Fibroblast of the conjunctiva (primary cell): ENCODE results near the gene MDM1.

ENCODE experiments used
- DNase-seq: peaks from one replicate; pipeline ENCODE4 v3.0.0-alpha.2; 2010; ENCODE audit warnings: low read depth

MDM1 gene

GRCh38 chr12:68321140-68321539, 11.0 kb downstream of the MDM1 start:
- no peak for DNase-seq

DNA sequence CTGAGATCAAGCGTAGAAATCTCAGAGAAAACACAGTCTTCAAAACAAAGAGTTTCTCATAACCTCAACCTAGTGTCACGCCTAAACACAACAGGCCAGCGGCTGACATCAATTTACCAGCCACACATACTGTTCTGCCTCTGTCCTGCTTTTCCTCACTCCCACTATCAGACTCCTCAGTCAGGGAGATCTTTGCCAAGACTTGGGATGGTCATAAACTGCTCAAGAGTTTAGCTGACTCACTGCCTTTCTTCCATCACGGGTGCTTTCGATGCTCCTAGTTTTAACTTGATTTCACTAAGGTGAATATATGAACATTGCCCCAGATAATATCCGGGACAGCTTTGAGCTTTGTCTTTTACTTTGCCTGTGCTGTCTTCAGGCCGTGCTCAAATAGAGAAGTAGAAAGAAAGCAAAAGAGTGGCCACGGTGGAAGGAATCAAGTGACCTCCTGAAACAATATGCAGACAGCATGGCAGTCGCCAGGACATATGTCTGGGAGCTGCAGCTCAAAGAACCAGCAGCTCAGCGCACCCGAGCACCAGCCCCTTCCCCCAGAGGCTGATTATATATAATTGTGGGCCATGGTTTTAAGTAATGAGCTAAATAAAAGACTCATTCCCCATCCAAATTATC, 12.1 kb downstream of the MDM1 start:
- DNase-seq = no peak

DNA sequence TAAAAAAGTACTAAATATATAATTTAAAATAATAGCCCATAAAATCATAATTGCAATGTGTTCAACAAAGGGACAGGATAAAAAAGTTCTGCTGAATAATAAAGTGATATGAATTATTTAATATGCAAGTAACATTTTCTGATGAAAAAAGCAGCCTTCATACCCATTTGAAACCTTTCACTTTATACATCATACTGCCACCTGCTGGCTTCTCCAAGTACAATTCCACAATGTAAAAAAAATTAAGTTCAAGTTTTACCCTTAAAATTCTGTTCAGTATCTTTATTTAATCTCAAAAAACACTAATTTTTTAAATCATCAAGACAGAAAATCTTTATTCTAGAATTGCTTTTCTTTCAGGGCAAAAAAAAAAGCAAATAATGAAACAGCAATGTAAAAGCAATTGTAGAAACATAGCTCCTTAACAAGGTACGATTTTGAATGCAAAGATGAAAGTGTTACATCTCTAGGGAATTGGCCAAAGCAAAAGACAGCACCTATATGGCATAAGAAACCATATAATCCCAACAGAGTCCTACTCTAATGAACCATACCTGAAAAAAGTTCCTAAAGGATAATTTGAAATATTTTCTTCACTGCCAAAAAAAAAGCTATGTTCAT, 15.0 kb downstream of the MDM1 start:
- peak; percentile 53 for DNase-seq

GRCh38 chr12:68310370-68310769, 21.8 kb downstream of the MDM1 start:
- peak; percentile 46 for DNase-seq

GRCh38 chr12:68306564-68306963, 25.6 kb downstream of the MDM1 start:
- DNase-seq = no peak

DNA sequence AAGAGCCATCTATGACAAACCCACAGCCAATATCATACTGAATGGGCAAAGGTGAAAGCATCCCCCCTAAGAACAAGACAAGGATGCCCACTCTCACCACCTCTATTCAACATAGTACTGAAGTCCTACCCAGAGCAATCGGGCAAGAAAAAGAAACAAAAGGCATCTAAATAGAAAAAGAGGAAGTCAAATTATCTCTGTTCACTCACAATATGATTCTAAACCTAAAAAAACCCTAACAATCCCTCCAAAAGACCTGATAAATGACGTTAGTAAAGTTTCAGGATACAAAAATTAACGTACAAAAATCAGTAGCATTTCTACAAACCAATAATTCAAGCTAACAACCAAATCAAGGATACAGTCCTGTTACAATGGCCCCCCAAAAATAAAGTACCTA, 26.9 kb downstream of the MDM1 start:
- no peak for DNase-seq

- no peak for DNase-seq
Observed at GRCh38 chr12:68304626-68305025, 27.5 kb downstream of the MDM1 start.

- no peak for DNase-seq
Observed at GRCh38 chr12:68303850-68304249, 28.3 kb downstream of the MDM1 start.

- no peak for DNase-seq
Observed at GRCh38 chr12:68297929-68298328, 34.2 kb downstream of the MDM1 start.

- no peak for DNase-seq
Observed at GRCh38 chr12:68294251-68294650, 37.9 kb downstream of the MDM1 start.

DNA sequence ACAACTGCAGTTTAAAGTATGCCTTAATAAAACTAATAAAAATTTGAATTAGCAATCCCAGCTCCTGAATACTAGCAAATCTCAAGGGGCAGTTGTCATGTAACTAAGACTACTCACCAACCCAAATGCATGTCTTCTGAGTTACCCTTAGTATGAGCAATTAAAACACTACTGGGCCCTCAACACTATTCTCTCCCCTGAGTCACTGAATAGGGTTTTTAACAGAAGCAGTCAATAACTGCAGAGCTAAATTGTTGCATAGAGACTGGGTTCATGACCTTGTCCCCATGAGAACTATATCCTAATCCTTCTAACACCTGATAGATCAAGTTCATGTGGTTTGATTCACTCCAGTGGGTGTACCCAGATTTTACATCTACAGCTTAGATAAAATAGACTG, 38.8 kb downstream of the MDM1 start:
- DNase-seq = no peak

- no peak for DNase-seq
Observed at GRCh38 chr12:68292151-68292943, 39.8 kb downstream of the MDM1 start.

DNA sequence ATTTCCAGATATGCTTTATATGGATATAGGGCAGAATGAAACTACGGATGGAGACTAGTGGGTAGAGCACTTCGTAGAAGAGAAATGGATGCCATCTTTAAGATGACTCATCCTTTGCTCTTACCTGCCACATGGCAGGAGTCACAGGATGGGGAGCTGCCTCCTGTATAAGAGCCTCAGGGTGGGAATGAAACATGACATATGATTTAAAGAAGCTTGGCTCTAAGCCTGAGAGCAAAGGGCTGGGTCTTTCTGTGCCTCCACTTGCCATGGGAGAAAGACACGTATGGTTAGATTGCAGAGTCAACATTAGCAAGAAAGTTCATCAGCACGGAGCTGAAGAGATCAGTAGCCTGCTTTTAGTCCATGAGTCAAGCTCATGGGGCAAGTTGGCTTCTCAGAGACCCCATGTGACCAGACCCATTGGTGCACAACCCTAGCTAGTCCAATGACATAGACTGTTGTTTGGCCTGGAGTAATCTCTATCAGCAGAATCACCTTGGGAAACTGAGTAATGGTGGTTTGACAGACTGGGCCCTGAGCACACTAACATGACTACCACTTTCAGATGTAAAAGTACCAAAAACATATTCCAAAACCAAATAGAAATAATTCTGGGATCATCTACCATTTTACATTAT, 40.6 kb downstream of the MDM1 start:
- no peak for DNase-seq

DNA sequence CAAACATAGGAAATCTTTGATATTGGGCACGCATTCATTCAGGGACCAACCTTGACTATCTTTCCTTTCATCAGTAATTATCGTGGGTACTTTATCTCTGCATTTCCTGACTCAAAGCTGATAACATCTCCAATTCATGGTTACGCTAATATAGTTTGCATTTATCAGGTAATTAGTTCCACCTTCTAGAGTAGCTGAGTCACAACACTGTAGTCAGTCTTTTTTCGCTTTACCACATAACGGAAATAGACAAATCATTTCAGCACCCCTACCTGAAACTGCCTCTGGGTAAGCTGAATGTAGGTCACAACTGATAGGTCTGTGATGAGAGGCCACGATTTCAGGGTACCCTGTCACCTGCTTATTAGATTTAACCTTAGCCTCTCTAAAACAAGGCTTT, 42.0 kb downstream of the MDM1 start:
- DNase-seq = no peak

DNA sequence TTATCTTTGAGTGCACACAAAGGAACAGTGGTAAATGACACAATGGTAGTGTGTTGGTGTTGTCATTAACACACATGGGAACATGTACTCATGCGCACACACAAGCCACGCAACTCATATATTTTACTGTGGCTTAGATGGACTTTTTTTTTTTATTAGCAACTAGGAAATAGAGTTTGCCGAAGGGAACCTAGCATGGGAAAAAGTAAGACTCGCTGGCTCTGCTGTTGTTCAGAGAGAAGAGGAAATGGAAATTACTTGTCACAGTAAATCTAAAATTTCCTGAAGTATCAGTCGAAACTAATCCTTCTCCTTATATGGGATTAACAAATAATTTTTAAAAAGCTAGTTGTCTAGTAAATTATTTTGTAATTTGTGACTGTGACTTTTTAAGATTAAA, 45.1 kb downstream of the MDM1 start:
- no peak for DNase-seq

- DNase-seq = no peak
Observed at GRCh38 chr12:68286396-68286795, 45.8 kb downstream of the MDM1 start.

DNA sequence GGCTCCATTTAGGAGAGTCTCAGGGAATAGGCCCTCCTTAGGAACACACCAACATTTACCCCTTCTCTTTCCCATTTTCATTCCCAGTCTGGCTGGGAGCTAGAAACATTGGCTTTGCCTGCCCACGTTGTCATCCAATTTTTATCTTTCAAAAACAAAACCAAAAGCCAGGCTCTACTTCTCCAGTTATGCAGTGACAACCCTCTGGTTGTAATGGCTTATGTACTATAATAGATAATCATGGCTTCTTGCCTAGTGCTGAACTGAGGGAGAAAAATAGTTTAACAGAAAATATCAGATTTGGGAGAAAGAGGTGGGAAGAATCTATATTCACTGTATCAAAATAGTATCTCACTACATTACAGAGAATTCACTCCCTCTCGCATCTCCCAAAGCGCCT, 46.6 kb downstream of the MDM1 start:
- DNase-seq = no peak

- DNase-seq = no peak
Observed at GRCh38 chr12:68281322-68282077, 50.7 kb downstream of the MDM1 start.

- DNase-seq = no peak
Observed at GRCh38 chr12:68280240-68280639, 51.9 kb downstream of the MDM1 start.

DNA sequence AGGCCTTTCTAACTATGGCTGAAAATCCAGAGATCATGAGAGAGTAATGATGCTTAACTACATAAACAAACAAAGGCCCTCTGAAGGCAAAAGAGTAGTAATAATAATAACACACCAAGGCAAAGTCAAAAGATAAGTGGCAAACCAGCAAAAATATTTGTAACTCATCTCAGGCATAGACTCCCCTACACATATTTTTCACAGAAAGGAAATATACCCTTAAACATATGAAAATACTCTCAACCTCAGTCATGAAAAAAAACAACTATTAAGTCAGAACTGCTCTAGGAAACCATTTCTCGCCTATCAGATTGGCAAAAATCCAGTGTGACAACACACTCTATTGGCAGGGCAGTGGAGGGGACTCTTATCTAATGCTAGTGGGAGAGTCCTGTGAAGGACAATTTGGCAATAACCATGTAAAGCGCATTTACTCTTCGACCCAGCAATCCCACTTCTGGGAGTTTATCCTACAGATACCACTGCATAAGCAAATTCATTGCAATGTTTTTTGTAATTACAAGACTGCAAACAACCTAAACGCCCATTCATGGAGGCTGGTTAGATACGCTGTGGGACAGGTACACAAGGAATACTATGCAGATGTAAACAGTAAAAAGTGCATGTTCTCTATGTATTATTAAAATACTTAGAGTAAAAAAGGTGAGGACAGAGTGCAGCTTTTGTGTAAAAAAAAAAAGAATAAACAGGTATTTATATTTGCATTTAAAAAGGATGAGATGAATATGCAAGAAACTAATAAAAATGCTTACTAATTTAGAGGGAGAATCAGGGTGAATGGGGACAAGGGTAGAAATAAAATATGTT, 52.7 kb downstream of the MDM1 start:
- DNase-seq = no peak

DNA sequence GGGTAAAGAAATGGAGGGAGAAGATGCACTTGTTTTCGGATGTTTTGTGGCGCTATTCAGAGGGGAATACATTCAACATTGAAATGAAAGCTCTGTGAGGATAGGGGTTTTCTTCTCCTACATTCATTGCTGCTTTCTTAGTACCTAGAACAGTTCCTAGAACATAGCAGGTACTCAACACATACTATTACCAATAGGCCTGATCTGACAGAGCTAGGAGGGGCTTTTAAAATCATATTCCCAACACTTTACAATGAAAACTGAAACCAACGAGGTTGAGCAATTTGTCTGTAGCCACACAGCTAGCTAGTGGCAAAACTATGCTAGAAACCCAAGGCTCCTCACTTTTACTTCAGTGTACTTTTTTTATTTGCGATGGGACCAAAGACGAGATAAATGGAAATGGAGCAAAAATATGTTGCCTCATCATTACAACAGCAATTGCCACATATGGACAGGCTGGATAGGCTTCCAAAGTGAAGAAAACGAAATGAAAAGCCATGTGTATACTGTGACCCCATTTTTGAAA, 55.7 kb downstream of the MDM1 start:
- DNase-seq = no peak
